WTC11 (cell line): ENCODE results near the gene KRT86. TPM values are rescaled to one million over a fixed set of nuclear protein-coding genes. Genes with fewer than 3 reads are reported as not detected.

ENCODE experiments used
- ATAC-seq: fragments of 200-7000 bp; cut with Tn5 transposase; 2 replicates; pipeline ENCODE4 v1.10.0; 2021; ENCODE audit warnings: mild to moderate bottlenecking, moderate library complexity
- CTCF ChIA-PET: fragments of 300-600 bp; sonication (Branson Sonifier 250); formaldehyde crosslinking; loops from one replicate; lab custom pipeline; 2021; ENCODE audit warnings: antibody characterized with exemption; lab: Charles Lee
- POLR2A ChIA-PET: fragments of 350-600 bp; sonication (Branson Sonifier 250); formaldehyde crosslinking; loops from one replicate; lab custom pipeline; 2021; ENCODE audit warnings: antibody characterized with exemption; lab: Charles Lee
- DNase-seq: peaks from one replicate; pipeline ENCODE4 v3.0.0; 2021; ENCODE audit warnings: low spot score
- H3K27ac Mint-ChIP-seq: 2 replicates; pipeline ENCODE4 v1.8.0; 2021; ENCODE audit warnings: mixed read lengths
- H3K27me3 Mint-ChIP-seq: 2 replicates; pipeline ENCODE4 v1.8.0; 2021; ENCODE audit warnings: low read depth, mild to moderate bottlenecking, moderate library complexity, mixed read lengths
- H3K36me3 Mint-ChIP-seq: 2 replicates; pipeline ENCODE4 v1.8.0; 2021; ENCODE audit warnings: mixed read lengths
- H3K4me1 Mint-ChIP-seq: 2 replicates; pipeline ENCODE4 v1.8.0; 2022; ENCODE audit warnings: mixed read lengths
- H3K4me3 Mint-ChIP-seq: 2 replicates; pipeline ENCODE4 v1.8.0; 2021; ENCODE audit warnings: mild to moderate bottlenecking, moderate library complexity, mixed read lengths
- H3K9me3 Mint-ChIP-seq: 2 replicates; pipeline ENCODE4 v1.8.0; 2021; ENCODE audit warnings: mixed read lengths
- CREB1 ChIP-seq: sonication (generic); formaldehyde crosslinking; IDR thresholded peaks from 2 replicates; pipeline ENCODE4 v1.8.0; 2023; ENCODE audit warnings: mild to moderate bottlenecking, missing genetic modification reagents
- CREM ChIP-seq: sonication (generic); formaldehyde crosslinking; IDR thresholded peaks from 2 replicates; pipeline ENCODE4 v1.8.1; 2022; ENCODE audit warnings: mild to moderate bottlenecking, missing genetic modification reagents, moderate library complexity
- ESRRA ChIP-seq: sonication (generic); formaldehyde crosslinking; IDR thresholded peaks from 2 replicates; pipeline ENCODE4 v1.8.1; 2022; ENCODE audit warnings: mild to moderate bottlenecking, missing genetic modification reagents, borderline replicate concordance
- FOXJ3 ChIP-seq: sonication (generic); formaldehyde crosslinking; IDR thresholded peaks from 2 replicates; pipeline ENCODE4 v1.9.0; 2021; ENCODE audit warnings: missing genetic modification reagents, mild to moderate bottlenecking, borderline replicate concordance
- FOXP1 ChIP-seq: sonication (generic); formaldehyde crosslinking; IDR thresholded peaks from 2 replicates; pipeline ENCODE4 v1.8.0; 2022; ENCODE audit warnings: missing genetic modification reagents, mild to moderate bottlenecking, moderate library complexity, borderline replicate concordance
- GABPB1 ChIP-seq: sonication (generic); formaldehyde crosslinking; IDR thresholded peaks from 2 replicates; pipeline ENCODE4 v1.8.1; 2023; ENCODE audit warnings: mild to moderate bottlenecking, missing genetic modification reagents
- HMGA2 ChIP-seq: fragments of 250-450 bp; sonication (Bioruptor Pico); IDR thresholded peaks from 2 replicates; pipeline ENCODE4 v1.4.0; 2021; ENCODE audit warnings: mild to moderate bottlenecking, moderate library complexity
- NR1H2 ChIP-seq: sonication (generic); formaldehyde crosslinking; IDR thresholded peaks from 2 replicates; pipeline ENCODE4 v1.9.0; 2021; ENCODE audit warnings: mild to moderate bottlenecking, moderate library complexity, missing genetic modification reagents
- NR2C2 ChIP-seq: sonication (generic); formaldehyde crosslinking; IDR thresholded peaks from 2 replicates; pipeline ENCODE4 v1.8.0; 2022; ENCODE audit warnings: mild to moderate bottlenecking, missing genetic modification reagents
- OVOL2 ChIP-seq: fragments of 250-450 bp; sonication (Bioruptor Pico); IDR thresholded peaks from 2 replicates; pipeline ENCODE4 v1.9.0; 2021; ENCODE audit warnings: mild to moderate bottlenecking, borderline replicate concordance
- SMAD4 ChIP-seq: sonication (generic); formaldehyde crosslinking; IDR thresholded peaks from 2 replicates; pipeline ENCODE4 v1.8.0; 2022; ENCODE audit warnings: mild to moderate bottlenecking, missing genetic modification reagents
- TEAD1 ChIP-seq: sonication (generic); formaldehyde crosslinking; IDR thresholded peaks from 2 replicates; pipeline ENCODE4 v1.8.0; 2022; ENCODE audit warnings: mild to moderate bottlenecking, missing genetic modification reagents
- TEAD4 ChIP-seq: sonication (generic); formaldehyde crosslinking; IDR thresholded peaks from 2 replicates; pipeline ENCODE4 v1.8.0; 2022; ENCODE audit warnings: mild to moderate bottlenecking, missing genetic modification reagents
- TP53 ChIP-seq: sonication (generic); formaldehyde crosslinking; IDR thresholded peaks from 2 replicates; pipeline ENCODE4 v1.8.1; 2023; ENCODE audit warnings: mild to moderate bottlenecking, missing genetic modification reagents
- USF2 ChIP-seq: sonication (generic); formaldehyde crosslinking; IDR thresholded peaks from 2 replicates; pipeline ENCODE4 v1.8.1; 2023; ENCODE audit warnings: mild to moderate bottlenecking, missing genetic modification reagents, moderate library complexity
- ZBTB21 ChIP-seq: sonication (generic); formaldehyde crosslinking; IDR thresholded peaks from 2 replicates; pipeline ENCODE4 v1.8.1; 2023; ENCODE audit warnings: mild to moderate bottlenecking, missing genetic modification reagents, borderline replicate concordance
- ZNF121 ChIP-seq: sonication (generic); formaldehyde crosslinking; IDR thresholded peaks from 2 replicates; pipeline ENCODE4 v1.8.0; 2023; ENCODE audit warnings: missing genetic modification reagents
- ZNF232 ChIP-seq: sonication (generic); formaldehyde crosslinking; IDR thresholded peaks from 2 replicates; pipeline ENCODE4 v1.8.0; 2022; ENCODE audit warnings: mild to moderate bottlenecking, missing genetic modification reagents
- ZNF263 ChIP-seq: sonication (generic); formaldehyde crosslinking; IDR thresholded peaks from 2 replicates; pipeline ENCODE4 v1.8.1; 2022; ENCODE audit warnings: low read depth, mild to moderate bottlenecking, moderate library complexity, missing genetic modification reagents
- ZNF416 ChIP-seq: fragments of 250-450 bp; sonication (Bioruptor Pico); IDR thresholded peaks from 2 replicates; pipeline ENCODE4 v1.9.0; 2021; ENCODE audit warnings: mild to moderate bottlenecking, inconsistent platforms
- ZNF671 ChIP-seq: fragments of 250-450 bp; sonication (Bioruptor Pico); IDR thresholded peaks from 2 replicates; pipeline ENCODE4 v1.8.0; 2021; ENCODE audit warnings: mild to moderate bottlenecking
- ZSCAN18 ChIP-seq: fragments of 250-450 bp; sonication (Bioruptor Pico); IDR thresholded peaks from 2 replicates; pipeline ENCODE4 v2.1.2; 2022; ENCODE audit warnings: mild to moderate bottlenecking, moderate library complexity
- total RNA-seq: library from RNA; stranded (reverse); gene quantifications from 3 replicates; pipeline ENCODE4 v1.2.3, GENCODE V29; 2021
- TF ChIP-seq, protein P1 (sequence below): sonication (generic); formaldehyde crosslinking; IDR thresholded peaks from 2 replicates; pipeline ENCODE4 v1.8.1; 2022; ENCODE audit warnings: mild to moderate bottlenecking, missing genetic modification reagents, moderate library complexity, borderline replicate concordance
- TF ChIP-seq, protein P2 (sequence below): sonication (generic); formaldehyde crosslinking; IDR thresholded peaks from 2 replicates; pipeline ENCODE4 v1.8.0; 2022; ENCODE audit warnings: mild to moderate bottlenecking, missing genetic modification reagents
- TF ChIP-seq, protein P3 (sequence below): sonication (generic); formaldehyde crosslinking; IDR thresholded peaks from 2 replicates; pipeline ENCODE4 v1.8.0; 2022; ENCODE audit warnings: mild to moderate bottlenecking, missing genetic modification reagents
- TF ChIP-seq, protein P4 (sequence below): sonication (generic); formaldehyde crosslinking; IDR thresholded peaks from 2 replicates; pipeline ENCODE4 v1.8.1; 2023; ENCODE audit warnings: mild to moderate bottlenecking, missing genetic modification reagents, borderline replicate concordance

KRT86 gene
- total RNA-seq, 1 experiment from 2014 or later = 0.11 TPM

GRCh38 chr12:52263761-52264434 lies 10.5 kb upstream of the KRT86 start (continued):
- TF ChIP-seq, protein P1, sequence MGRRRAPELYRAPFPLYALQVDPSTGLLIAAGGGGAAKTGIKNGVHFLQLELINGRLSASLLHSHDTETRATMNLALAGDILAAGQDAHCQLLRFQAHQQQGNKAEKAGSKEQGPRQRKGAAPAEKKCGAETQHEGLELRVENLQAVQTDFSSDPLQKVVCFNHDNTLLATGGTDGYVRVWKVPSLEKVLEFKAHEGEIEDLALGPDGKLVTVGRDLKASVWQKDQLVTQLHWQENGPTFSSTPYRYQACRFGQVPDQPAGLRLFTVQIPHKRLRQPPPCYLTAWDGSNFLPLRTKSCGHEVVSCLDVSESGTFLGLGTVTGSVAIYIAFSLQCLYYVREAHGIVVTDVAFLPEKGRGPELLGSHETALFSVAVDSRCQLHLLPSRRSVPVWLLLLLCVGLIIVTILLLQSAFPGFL = no peak
- TF ChIP-seq ZNF232 (CRISPR knock-in tag) (no peak), SMAD4 (no peak), USF2 (CRISPR knock-in tag) (no peak)
- TF ChIP-seq, all 79 proteins: peak for 0

- CTCF ChIA-PET = interaction anchor here (0.6 to 9.3 kb wide), 6 partner anchors 14 to 540 kb away, joined by 3 to 122 read pairs (median 4); no protein-coding TSS in a partner anchor
- Mint-ChIP-seq H3K4me3 (no peak overlapping the region), H3K27me3 (peaks cover 19% of the 10 kb centered on the region), H3K27ac (no peak overlapping the region), H3K36me3 (peaks cover 18% of the 10 kb centered on the region), H3K4me1 (peaks cover 9% of the 10 kb centered on the region), H3K9me3 (peaks cover 33% of the 10 kb centered on the region)
- ATAC-seq (no peak), DNase-seq (no peak)
- TF ChIP-seq NR2C2 (CRISPR knock-in tag) = no peak
- TF ChIP-seq ESRRA (CRISPR knock-in tag) = no peak
- TF ChIP-seq CREB1 = no peak
- no peak for TF ChIP-seq ZNF263 (CRISPR knock-in tag)
- no peak for TF ChIP-seq FOXJ3 (CRISPR knock-in tag)
- TF ChIP-seq OVOL2 (CRISPR knock-in tag) = no peak
- no peak for TF ChIP-seq TEAD4 (CRISPR knock-in tag)
- TF ChIP-seq ZBTB21 (CRISPR knock-in tag) = no peak
- TF ChIP-seq, protein P2, sequence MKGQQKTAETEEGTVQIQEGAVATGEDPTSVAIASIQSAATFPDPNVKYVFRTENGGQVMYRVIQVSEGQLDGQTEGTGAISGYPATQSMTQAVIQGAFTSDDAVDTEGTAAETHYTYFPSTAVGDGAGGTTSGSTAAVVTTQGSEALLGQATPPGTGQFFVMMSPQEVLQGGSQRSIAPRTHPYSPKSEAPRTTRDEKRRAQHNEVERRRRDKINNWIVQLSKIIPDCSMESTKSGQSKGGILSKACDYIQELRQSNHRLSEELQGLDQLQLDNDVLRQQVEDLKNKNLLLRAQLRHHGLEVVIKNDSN = no peak
- TF ChIP-seq ZNF121 (CRISPR knock-in tag) = no peak
- no peak for TF ChIP-seq TP53
- TF ChIP-seq CREM (CRISPR knock-in tag) = no peak
- TF ChIP-seq, protein P3, sequence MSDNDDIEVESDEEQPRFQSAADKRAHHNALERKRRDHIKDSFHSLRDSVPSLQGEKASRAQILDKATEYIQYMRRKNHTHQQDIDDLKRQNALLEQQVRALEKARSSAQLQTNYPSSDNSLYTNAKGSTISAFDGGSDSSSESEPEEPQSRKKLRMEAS (CRISPR knock-in tag) = no peak
- TF ChIP-seq ZNF671 (CRISPR knock-in tag) = no peak
- POLR2A ChIA-PET = interaction anchor here (0.6 kb wide), 1 partner anchor 21 kb away, joined by 3 read pairs; no protein-coding TSS in a partner anchor
Observed at GRCh38 chr12:52264435-52264825, 10.0 kb upstream of the KRT86 start.

DNA sequence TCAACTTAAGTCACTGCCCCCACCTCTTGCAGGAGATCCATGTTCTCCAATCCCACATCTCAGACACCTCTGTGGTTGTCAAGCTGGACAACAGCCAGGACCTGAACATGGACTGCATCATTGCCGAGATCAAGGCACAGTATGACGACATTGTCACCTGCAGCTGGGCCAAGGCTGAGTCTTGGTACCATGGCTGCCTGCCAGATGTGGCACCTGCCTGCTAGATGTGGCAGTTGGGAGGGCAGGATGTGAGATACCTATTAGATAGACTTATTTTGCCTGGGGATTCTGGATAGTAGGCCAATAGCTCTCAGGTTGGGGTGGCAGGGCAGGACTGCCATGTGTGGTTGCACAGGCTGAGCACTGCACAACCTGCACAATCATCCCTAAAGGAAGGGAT lies 7.9 kb upstream of the KRT86 start:
- Mint-ChIP-seq H3K9me3 (peaks cover 14% of the 10 kb centered on the region), H3K27ac (no peak overlapping the region), H3K27me3 (no peaks in the 10 kb centered on the region; the same call in none of the 2 replicates), H3K4me1 (no peaks in the 10 kb centered on the region), H3K4me3 (no peak overlapping the region), H3K36me3 (0 out of 2 replicates have a peak, but pooled peaks cover 6% of the 10 kb centered on the region)
- POLR2A ChIA-PET = no interaction called here
- DNase-seq = no peak
- CTCF ChIA-PET = interaction anchor here (1.4 to 9.3 kb wide), 2 partner anchors 12 to 61 kb away, joined by 3 to 122 read pairs; no protein-coding TSS in a partner anchor
- ATAC-seq = no peak
- no peak for TF ChIP-seq TEAD1
- TF ChIP-seq GABPB1 = no peak
- TF ChIP-seq NR1H2 (CRISPR knock-in tag) = no peak
- no peak for TF ChIP-seq NR2C2 (CRISPR knock-in tag)
- no peak for TF ChIP-seq HMGA2
- TF ChIP-seq FOXP1 = no peak
- TF ChIP-seq, protein P2 = no peak
- TF ChIP-seq CREM (CRISPR knock-in tag) = no peak
- TF ChIP-seq, protein P4, sequence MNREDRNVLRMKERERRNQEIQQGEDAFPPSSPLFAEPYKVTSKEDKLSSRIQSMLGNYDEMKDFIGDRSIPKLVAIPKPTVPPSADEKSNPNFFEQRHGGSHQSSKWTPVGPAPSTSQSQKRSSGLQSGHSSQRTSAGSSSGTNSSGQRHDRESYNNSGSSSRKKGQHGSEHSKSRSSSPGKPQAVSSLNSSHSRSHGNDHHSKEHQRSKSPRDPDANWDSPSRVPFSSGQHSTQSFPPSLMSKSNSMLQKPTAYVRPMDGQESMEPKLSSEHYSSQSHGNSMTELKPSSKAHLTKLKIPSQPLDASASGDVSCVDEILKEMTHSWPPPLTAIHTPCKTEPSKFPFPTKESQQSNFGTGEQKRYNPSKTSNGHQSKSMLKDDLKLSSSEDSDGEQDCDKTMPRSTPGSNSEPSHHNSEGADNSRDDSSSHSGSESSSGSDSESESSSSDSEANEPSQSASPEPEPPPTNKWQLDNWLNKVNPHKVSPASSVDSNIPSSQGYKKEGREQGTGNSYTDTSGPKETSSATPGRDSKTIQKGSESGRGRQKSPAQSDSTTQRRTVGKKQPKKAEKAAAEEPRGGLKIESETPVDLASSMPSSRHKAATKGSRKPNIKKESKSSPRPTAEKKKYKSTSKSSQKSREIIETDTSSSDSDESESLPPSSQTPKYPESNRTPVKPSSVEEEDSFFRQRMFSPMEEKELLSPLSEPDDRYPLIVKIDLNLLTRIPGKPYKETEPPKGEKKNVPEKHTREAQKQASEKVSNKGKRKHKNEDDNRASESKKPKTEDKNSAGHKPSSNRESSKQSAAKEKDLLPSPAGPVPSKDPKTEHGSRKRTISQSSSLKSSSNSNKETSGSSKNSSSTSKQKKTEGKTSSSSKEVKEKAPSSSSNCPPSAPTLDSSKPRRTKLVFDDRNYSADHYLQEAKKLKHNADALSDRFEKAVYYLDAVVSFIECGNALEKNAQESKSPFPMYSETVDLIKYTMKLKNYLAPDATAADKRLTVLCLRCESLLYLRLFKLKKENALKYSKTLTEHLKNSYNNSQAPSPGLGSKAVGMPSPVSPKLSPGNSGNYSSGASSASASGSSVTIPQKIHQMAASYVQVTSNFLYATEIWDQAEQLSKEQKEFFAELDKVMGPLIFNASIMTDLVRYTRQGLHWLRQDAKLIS (CRISPR knock-in tag) = no peak
- TF ChIP-seq ZNF416 = no peak
- no peak for TF ChIP-seq ZSCAN18
